IMR-90 (cell line): ENCODE data around the gene CARNS1. TPM values are rescaled to one million over a fixed set of nuclear protein-coding genes. Genes with fewer than 3 reads are reported as not detected.

Source experiments
- ATAC-seq: fragments of 200-7000 bp; cut with Tn5 transposase; 2 replicates; pipeline ENCODE4 v1.9.1; 2020; ENCODE audit warnings: low read depth, mild to moderate bottlenecking, moderate library complexity
- BruUV-seq: library from RNA; stranded (reverse); fragments of 400-500 nt; replicated peaks from 2 replicates; lab custom pipeline; 2021; lab: Mats Ljungman, UMichigan
- CTCF ChIA-PET: fragments of 300-600 bp; formaldehyde crosslinking; extraction: SDS; loops from one replicate; lab custom pipeline; 2021; ENCODE audit warnings: antibody characterized with exemption; lab: Yijun Ruan, JAX
- POLR2A ChIA-PET: fragments of 300-600 bp; sonication (Branson Sonifier 250); formaldehyde crosslinking; loops from one replicate; lab custom pipeline; 2022; ENCODE audit warnings: antibody characterized with exemption; ENCODE audit not compliant: unreplicated experiment; lab: Charles Lee
- DNase-seq: peaks from one replicate; pipeline ENCODE4 v3.0.0; 2013
- H2AFZ ChIP-seq: replicated peaks from 2 replicates; pipeline ENCODE3; 2013; ENCODE audit warnings: low read length, mild to moderate bottlenecking; ENCODE audit not compliant: poor library complexity
- H2AK5ac ChIP-seq: 2 replicates; pipeline ENCODE4 v1.6.1; 2013; ENCODE audit warnings: low read depth, low read length, inconsistent platforms
- H2AK9ac ChIP-seq: replicated peaks from 2 replicates; pipeline ENCODE3; 2013; ENCODE audit warnings: mild to moderate bottlenecking, low read depth, low read length, moderate library complexity; ENCODE audit not compliant: poor library complexity
- H2BK120ac ChIP-seq: 2 replicates; pipeline ENCODE4 v1.6.1; 2013; ENCODE audit warnings: low read depth, low read length, inconsistent platforms
- H2BK15ac ChIP-seq: 3 replicates; pipeline ENCODE4 v1.6.1; 2013; ENCODE audit warnings: low read depth, low read length, inconsistent platforms
- H2BK20ac ChIP-seq: 2 replicates; pipeline ENCODE4 v1.6.1; 2013; ENCODE audit warnings: low read depth, mild to moderate bottlenecking, inconsistent platforms, low read length, moderate library complexity
- H2BK5ac ChIP-seq: 2 replicates; pipeline ENCODE4 v1.6.1; 2013; ENCODE audit warnings: mild to moderate bottlenecking, low read depth, low read length, inconsistent platforms; ENCODE audit not compliant: poor library complexity, severe bottlenecking
- H3K14ac ChIP-seq: replicated peaks from 2 replicates; pipeline ENCODE4 v1.6.1; 2013; ENCODE audit warnings: low read depth, low read length, inconsistent platforms
- H3K18ac ChIP-seq: 2 replicates; pipeline ENCODE4 v1.6.1; 2013; ENCODE audit warnings: low read depth, low read length, control low read depth
- H3K23ac ChIP-seq: 2 replicates; pipeline ENCODE4 v1.6.1; 2013; ENCODE audit warnings: low read depth, low read length, inconsistent platforms
- H3K27ac ChIP-seq: 2 replicates; pipeline ENCODE4 v1.5.1; 2013; ENCODE audit warnings: mild to moderate bottlenecking, control low read depth, low read length; ENCODE audit not compliant: insufficient read depth
- H3K27me3 ChIP-seq: 2 replicates; pipeline ENCODE4 v1.6.1; 2013; ENCODE audit warnings: low read length; ENCODE audit not compliant: control insufficient read depth, insufficient read depth
- H3K36me3 ChIP-seq: 2 replicates; pipeline ENCODE4 v1.6.1; 2013; ENCODE audit warnings: low read length, mixed read lengths; ENCODE audit not compliant: control insufficient read depth, insufficient read depth
- H3K4ac ChIP-seq: 2 replicates; pipeline ENCODE4 v1.6.1; 2013; ENCODE audit warnings: low read depth, low read length, inconsistent platforms
- H3K4me1 ChIP-seq: 2 replicates; pipeline ENCODE4 v1.6.1; 2013; ENCODE audit warnings: low read length, mixed read lengths; ENCODE audit not compliant: control insufficient read depth, insufficient read depth
- H3K4me2 ChIP-seq: 2 replicates; pipeline ENCODE4 v1.6.1; 2013; ENCODE audit warnings: low read depth, mild to moderate bottlenecking, control low read depth, low read length, moderate library complexity
- H3K4me3 ChIP-seq: 2 replicates; pipeline ENCODE4 v1.5.1; 2013; ENCODE audit warnings: low read depth, mild to moderate bottlenecking, control low read depth, low read length, moderate library complexity; ENCODE audit not compliant: insufficient read depth
- H3K56ac ChIP-seq: 2 replicates; pipeline ENCODE4 v1.6.1; 2013; ENCODE audit warnings: low read length, inconsistent platforms; ENCODE audit not compliant: insufficient read depth; ENCODE audit errors: extremely low read depth
- H3K79me1 ChIP-seq, 2 experiments: 2 replicates each; pipeline ENCODE4 v1.6.1; 2013; ENCODE audit warnings: low read length in 2 of 2, inconsistent platforms in 1 of 2, low read depth in 1 of 2
- H3K9ac ChIP-seq: 2 replicates; pipeline ENCODE4 v1.6.1; 2013; ENCODE audit warnings: low read depth, low read length, control low read depth
- H3K9me1 ChIP-seq: 2 replicates; pipeline ENCODE4 v1.6.1; 2013; ENCODE audit warnings: low read length, inconsistent platforms; ENCODE audit not compliant: insufficient read depth
- H3K9me3 ChIP-seq: 2 replicates; pipeline ENCODE4 v1.6.1; 2013; ENCODE audit warnings: low read length; ENCODE audit not compliant: control insufficient read depth, insufficient read depth
- H4K20me1 ChIP-seq: 2 replicates; pipeline ENCODE4 v1.6.1; 2013; ENCODE audit warnings: low read length, inconsistent platforms; ENCODE audit not compliant: insufficient read depth
- H4K5ac ChIP-seq: 2 replicates; pipeline ENCODE4 v1.6.1; 2013; ENCODE audit warnings: mild to moderate bottlenecking, low read depth, low read length, control low read depth
- H4K8ac ChIP-seq, 2 experiments: 2 replicates each; pipeline ENCODE4 v1.6.1; 2013; ENCODE audit warnings: low read depth in 2 of 2, low read length in 2 of 2, control low read depth in 1 of 2, inconsistent platforms in 1 of 2
- H4K91ac ChIP-seq: 2 replicates; pipeline ENCODE4 v1.6.1; 2013; ENCODE audit warnings: low read depth, low read length, inconsistent platforms; ENCODE audit not compliant: insufficient read depth
- BHLHE40 ChIP-seq: fragments of 150-350 bp; IDR thresholded peaks from 2 replicates; pipeline ENCODE4 v1.6.1; 2016; ENCODE audit warnings: mild to moderate bottlenecking, low read depth, low read length
- ELK1 ChIP-seq: fragments of 150-350 bp; IDR thresholded peaks from 2 replicates; pipeline ENCODE4 v1.6.1; 2016; ENCODE audit warnings: low read depth, mild to moderate bottlenecking, low read length, moderate library complexity, borderline replicate concordance
- MAZ ChIP-seq: IDR thresholded peaks from 2 replicates; pipeline ENCODE4 v1.6.1; 2012; ENCODE audit warnings: low read depth, mild to moderate bottlenecking, low read length, improper control_type of control experiment, moderate library complexity, borderline replicate concordance
- NFE2L2 ChIP-seq: fragments of 150-350 bp; IDR thresholded peaks from 2 replicates; pipeline ENCODE4 v1.6.1; 2016; ENCODE audit warnings: low read depth, mild to moderate bottlenecking, low read length
- RCOR1 ChIP-seq: IDR thresholded peaks from 2 replicates; pipeline ENCODE4 v1.6.1; 2012; ENCODE audit warnings: mild to moderate bottlenecking, low read length, improper control_type of control experiment; ENCODE audit not compliant: insufficient replicate concordance
- USF2 ChIP-seq: fragments of 150-350 bp; IDR thresholded peaks from 2 replicates; pipeline ENCODE4 v1.6.1; 2017; ENCODE audit warnings: mild to moderate bottlenecking, antibody characterized with exemption, low read length, low read depth
- WGBS, 2 experiments: methylation state at CpG; one replicate each; pipeline versions ENCODE4 v1.1.5 to v1.1.7; 2013; ENCODE audit warnings: missing lambda C conversion rate in 2 of 2; ENCODE audit not compliant: insufficient read length in 1 of 2; ENCODE audit errors: extremely low coverage in 2 of 2; 5-methylcytosine and 5-hydroxymethylcytosine counted together
- dilution Hi-C: fragments of 300-500 bp; cut with HindIII; formaldehyde crosslinking; loops from one replicate; pipeline ENCODE4 v1.14.3; 2018; ENCODE audit warnings: low sequenced_read_pairs; ENCODE audit not compliant: unreplicated experiment
- in situ Hi-C: fragments of 300-500 bp; cut with MboI; formaldehyde crosslinking; loops from 3 replicates; pipeline ENCODE4 v1.14.3; 2019; ENCODE audit warnings: low sequenced_read_pairs, inconsistent platforms, mixed read lengths
- intact Hi-C: fragments of 100-400 bp; cut with micrococcal nuclease; formaldehyde crosslinking; loops from 2 replicates; pipeline ENCODE4 v1.10.0; 2022
- polyA plus RNA-seq, 3 experiments: library from polyadenylated mRNA; depleted of rRNA; stranded (reverse); fragments of >200 nt; gene quantifications; 2 replicates each; pipeline ENCODE4 v1.2.3, GENCODE V29; 2012; ENCODE audit warnings: low replicate concordance in 1 of 3
- total RNA-seq: library from RNA; depleted of rRNA; stranded (reverse); fragments of >200 nt; gene quantifications from 2 replicates; pipeline ENCODE4 v1.2.3, GENCODE V29; 2012

The CARNS1 gene
- total and polyA plus RNA-seq, 2 of the 4 experiments (the other 2 are of a cell fraction): under 0.01 to 0.32 TPM

- TF ChIP-seq RCOR1 (no peak), USF2 (no peak), BHLHE40 (no peak), ELK1 (no peak), NFE2L2 (no peak), MAZ (no peak)
- intact Hi-C loops: no loop called here
- BruUV-seq: no TSS peak
- Histone ChIP-seq H3K9me1 (peaks cover 12% of the 10 kb centered on the region), H3K27me3 (no peaks in the 10 kb centered on the region; the same call in 1 of the 2 replicates), H3K56ac (no peak overlapping the region), H3K36me3 (peaks cover 2% of the 10 kb centered on the region; the same call in 1 of the 2 replicates), H3K4me3 (no peak overlapping the region), H3K9ac (no peak overlapping the region), H3K9me3 (no peaks in the 10 kb centered on the region), H4K20me1 (no peaks in the 10 kb centered on the region), H2AK9ac (peak overlapping the region; percentile 45), H3K79me1 (peaks cover 4 to 24% of the 10 kb centered on the region in 2 experiments; a peak in 2 of 4 replicates), H2BK20ac (no peak overlapping the region), H2AFZ (no peak overlapping the region), H2AK5ac (peak overlapping the region; percentile 33; the same call in 1 of the 2 replicates), H2BK120ac (no peak overlapping the region), H4K91ac (no peak overlapping the region), H4K5ac (no peak overlapping the region), H3K27ac (no peak overlapping the region), H3K18ac (no peak overlapping the region), H4K8ac (no peak overlapping the region), H3K14ac (no peak overlapping the region), H3K4me1 (peaks cover 9% of the 10 kb centered on the region), H3K4ac (no peak overlapping the region), H3K23ac (no peak overlapping the region), H2BK15ac (no peak overlapping the region), H3K4me2 (no peak overlapping the region), H2BK5ac (no peak overlapping the region)
- 100% methylated on average over 1 of the region's 5 CpGs; no CpG with 5 or more reads in 1 of the 2 experiments for WGBS, 2 experiments
- ChIA-PET POLR2A (interaction anchor here (0.6 kb wide), 1 partner anchor 93 kb away, joined by 11 read pairs; no protein-coding TSS in a partner anchor), CTCF (no interaction called here)
- ATAC-seq: no peak
- in situ Hi-C loops: no loop called here
- dilution Hi-C loops: no loop called here
- no peak for DNase-seq
Measured at GRCh38 chr11:67466367-67466766, 50.9 kb downstream of the CARNS1 start.
